HG03432 (cell line): ENCODE results near the gene GUCA1A.
A peak's percentile ranks its signal among the peaks of the same experiment; 100 is the strongest.

Source experiments
- ATAC-seq: cut with Tn5 transposase; IDR thresholded peaks from one replicate; pipeline ENCODE4 v1.9.1; 2021; ENCODE audit warnings: mild to moderate bottlenecking, moderate library complexity; ENCODE audit not compliant: unreplicated experiment

The GUCA1A gene

DNA sequence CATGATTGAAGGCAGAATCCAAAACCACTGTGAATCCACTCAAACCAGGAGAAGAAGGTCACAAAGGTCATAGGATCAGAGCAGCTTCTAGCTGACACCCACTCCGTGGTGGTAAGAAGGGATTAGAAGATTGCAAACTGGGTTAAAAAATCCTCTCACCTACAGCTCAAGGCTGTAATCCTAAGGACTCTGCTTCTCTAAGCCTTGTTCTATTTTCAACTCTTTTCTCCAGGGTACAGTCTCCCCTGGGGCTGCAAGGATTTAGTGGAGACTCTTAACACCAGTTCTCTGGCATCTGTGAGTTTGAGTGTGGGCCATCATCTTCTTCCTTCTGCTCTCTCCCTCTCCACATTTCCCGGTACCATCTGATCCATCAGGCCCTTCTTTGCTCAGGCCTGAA is at the start of gene GUCA1A:
TSS of gene GUCA1A (plus strand) at position 264 of the 400 bp plus-strand sequence. CDS start 250 bp downstream, outside the sequence.
- no peak for ATAC-seq

DNA sequence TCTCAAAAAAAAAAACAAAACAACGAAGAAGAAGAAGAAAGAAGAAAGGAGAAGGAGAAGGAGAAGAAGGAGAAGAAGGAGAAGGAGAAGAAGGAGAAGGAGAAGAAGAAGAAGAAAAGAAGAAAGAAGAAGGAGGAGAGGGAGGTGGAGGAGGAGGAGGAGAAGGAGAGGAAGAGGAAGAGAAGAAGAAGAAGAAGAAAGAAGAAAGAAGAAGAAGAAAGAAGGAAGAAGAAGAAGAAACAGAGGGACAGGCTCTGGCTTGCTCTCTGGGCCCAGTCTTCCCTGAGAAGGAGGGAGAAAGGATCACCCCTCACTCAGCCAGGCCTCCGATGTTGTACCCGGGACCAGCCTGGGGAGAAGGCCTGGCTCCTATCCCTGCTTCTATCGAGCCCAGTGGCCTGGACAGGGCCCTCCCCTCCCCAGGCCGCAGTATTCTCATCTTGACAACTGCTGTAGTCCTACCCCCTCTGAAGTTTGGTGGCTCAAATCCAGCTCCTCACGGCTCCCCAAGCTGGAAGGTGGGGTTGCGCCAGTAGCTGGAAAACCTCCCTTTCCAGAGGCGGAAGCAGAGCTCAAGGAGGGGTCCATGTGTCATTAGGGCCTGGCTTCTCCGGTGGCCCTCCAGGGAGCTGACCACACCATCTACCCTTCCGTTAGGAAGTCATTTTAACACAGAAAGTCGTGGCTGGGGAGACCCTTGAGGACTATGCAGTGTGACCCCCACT is 49.6 kb upstream of the GUCA1A start:
- no peak for ATAC-seq

GRCh38 chr6:42124223-42124836 is 48.8 kb upstream of the GUCA1A start:
- ATAC-seq = no peak

DNA sequence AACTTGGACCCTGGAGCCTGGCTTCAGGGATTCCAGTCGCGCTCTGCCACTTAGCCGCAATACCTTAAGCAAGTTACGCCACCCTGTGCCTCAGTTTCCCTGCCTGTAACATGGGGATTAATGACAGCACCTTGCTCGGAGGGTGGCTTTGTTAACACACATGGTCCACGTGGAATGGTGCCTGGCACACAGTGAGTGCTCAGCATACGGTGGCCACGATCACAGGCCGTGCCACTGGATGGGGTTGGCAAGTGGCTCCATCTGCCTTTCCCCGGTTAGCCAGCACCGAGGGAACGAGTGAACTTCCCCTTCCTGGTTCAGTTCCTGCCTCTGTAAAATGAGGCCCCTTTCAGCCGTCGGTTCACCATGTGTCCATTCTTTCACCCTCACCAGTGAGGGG is 47.9 kb upstream of the GUCA1A start:
- ATAC-seq = no peak

DNA sequence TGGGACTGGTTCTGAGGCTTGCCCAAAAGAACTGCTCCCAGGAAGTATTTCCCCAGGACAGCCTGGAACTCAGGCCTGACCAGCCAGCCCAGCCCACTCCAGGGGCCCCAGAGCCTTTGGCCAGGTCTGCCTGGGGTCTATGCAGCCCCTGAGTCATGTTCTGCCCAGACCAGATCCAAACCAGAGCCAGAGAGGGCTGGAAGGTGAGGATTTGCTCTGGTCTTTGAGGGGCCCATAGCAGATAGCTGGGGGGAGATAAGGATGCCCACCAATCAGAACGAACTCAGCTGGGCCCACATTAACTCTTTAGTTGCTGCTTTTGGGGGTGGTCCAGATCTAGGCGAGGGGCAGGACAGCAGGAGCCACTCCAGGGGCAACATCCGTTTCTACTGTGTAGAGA is 47.5 kb upstream of the GUCA1A start:
- no peak for ATAC-seq

- no peak for ATAC-seq
These were observed 44.5 kb upstream of the GUCA1A start for GRCh38 chr6:42128460-42129359.

GRCh38 chr6:42129360-42129676 is 43.8 kb upstream of the GUCA1A start:
- no peak for ATAC-seq

DNA sequence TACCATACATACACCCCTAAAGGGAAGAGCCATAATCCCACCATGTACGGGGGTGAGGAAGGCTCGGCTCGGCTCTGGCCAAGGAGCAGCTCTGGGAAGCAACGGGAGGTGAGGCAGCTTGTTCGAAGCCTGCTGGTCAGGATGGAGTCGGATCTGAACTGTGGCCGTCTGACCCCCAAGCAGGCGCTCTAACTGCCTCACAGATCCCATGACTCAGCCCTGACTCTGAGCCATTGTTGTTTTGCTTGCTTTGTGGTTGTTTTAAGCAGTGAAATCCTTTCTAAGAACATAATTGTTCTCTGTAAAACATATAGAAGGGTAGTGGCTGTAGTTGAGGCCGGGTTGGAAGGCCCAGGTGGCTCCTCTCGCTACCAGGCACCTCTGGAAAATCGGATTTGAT is 41.6 kb upstream of the GUCA1A start:
- no peak for ATAC-seq

DNA sequence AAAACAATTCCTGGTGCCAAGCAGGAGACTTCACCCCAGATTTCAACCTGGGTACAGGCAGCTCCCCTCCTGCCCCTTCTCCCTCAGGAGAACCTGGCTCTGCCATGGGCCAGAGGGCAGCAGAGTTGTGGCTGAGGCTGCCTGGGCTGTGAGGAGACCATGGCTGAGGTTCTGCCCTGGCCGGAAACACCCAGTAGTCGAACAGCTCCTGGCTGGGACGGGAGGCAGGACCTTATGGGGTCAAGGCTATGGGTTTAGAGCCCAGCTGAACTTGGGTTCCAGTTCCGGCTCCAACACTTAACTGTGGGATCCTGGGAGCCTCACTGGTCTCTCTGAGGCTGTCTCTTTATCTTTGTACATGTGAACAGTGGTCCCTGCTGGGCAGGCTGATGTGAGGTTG is 39.2 kb upstream of the GUCA1A start:
- no peak for ATAC-seq

DNA sequence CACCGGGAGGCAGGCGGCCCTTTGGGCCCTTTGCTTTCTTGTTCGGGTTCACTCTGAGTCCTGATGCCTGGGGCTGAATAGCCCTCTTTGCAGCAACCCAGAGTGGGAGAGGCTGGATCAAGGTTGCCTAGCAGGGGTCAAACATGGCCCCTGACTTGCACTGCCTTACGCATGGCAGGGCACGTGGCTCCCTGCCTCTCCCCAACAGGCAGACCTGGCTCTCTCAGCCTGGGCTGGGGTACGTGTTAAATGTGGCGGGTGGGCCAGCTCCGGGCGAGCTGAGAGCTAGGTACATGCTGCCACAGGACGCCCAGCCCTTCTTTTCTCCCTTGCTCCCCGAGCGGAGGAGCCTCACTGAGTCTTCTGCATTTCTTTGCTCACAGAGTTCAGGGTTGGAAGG is 38.0 kb upstream of the GUCA1A start:
- ATAC-seq = no peak

DNA sequence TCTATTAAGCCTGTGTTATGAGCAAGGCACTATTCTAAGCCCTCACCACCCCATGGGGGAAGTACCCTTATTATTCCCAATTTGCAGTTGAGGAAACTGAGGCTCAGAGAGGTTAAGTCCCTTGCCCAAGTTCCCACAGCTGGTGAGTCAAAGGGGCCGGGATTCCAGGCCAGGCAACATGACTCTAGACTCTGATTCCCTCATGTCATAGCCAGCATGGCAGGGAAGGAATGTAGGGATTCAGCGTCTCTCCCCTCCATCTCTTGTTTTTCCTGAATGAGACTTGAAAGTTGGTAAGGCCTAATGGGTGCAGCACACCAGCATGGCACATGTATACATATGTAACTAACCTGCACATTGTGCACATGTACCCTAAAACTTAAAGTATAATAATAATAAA is 37.4 kb upstream of the GUCA1A start:
- no peak for ATAC-seq

DNA sequence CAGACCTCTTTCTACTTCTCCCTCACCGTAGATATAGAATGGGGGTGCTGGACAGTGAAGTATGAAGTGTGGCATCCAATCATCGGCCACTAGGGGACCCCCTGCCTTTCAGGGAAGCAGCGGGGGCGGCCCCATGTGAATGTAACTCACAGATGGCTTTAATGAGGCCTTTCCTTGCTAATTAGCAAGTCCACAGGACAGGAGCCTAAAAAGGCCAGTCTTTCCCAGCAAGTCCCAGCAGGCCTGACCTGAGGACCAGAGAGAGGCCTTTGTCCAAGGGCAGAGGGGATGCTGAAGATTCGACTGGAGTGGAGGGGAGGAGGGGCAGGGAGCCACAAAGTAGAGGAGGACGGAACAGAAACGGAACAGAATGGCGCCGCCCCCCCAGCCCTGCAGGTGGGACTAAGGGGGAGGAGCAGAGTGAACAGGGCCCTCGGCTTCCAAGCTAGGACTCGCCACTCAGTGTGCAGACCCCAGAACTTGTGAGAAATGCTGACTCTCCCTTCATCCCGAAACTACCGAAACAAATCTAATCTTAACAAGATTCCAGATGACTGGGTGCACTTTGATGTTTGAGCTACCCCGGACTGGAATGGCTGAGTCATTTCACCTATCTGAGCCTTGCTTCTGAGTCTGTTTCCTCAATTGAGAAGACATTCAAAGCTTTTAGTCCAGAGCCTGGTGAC is 36.5 kb upstream of the GUCA1A start:
- ATAC-seq = peak; percentile 56

GRCh38 chr6:42137194-42137753 is 35.9 kb upstream of the GUCA1A start:
- no peak for ATAC-seq

DNA sequence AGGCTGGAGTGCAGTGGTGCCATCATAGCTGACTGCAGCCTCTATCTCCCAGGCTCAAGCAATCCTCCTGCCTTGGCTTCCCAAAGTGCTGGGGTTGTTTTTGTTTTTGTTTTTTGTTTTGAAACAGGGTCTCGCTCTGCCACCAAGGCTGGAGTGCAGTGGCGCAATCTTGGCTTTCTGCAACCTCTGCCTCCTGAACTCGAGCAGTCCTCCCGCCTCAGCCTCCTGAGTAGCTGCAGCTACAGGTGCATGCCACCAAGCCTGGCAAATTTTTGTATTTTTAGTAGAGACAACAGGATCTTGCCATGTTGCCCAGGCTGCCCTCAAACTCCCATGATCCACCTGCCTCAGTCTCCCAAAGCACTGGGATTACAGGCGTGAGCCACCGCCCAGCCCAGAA is 35.0 kb upstream of the GUCA1A start:
- no peak for ATAC-seq

- no peak for ATAC-seq
These were observed 34.2 kb upstream of the GUCA1A start for GRCh38 chr6:42138630-42139619.

DNA sequence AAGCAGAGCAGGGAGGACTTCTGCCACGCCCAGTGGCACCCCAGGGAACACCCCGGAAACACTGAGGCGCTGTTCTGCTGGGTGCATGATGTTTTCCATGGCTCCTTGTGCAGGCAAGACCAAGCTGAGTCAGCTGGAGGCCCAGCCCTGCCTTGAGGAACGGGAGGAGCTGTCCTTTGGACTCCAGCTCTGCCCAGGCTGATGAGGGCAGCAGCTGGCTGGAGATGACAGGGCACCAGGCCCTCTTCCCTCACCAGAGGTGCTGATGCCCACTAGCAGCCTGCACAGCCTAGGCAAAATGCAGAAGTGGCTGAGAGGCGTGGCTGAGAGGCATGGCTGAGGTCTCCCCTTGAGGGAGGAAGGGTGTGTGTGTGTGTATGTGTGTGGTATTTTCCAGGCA is 33.1 kb upstream of the GUCA1A start:
- ATAC-seq = no peak

DNA sequence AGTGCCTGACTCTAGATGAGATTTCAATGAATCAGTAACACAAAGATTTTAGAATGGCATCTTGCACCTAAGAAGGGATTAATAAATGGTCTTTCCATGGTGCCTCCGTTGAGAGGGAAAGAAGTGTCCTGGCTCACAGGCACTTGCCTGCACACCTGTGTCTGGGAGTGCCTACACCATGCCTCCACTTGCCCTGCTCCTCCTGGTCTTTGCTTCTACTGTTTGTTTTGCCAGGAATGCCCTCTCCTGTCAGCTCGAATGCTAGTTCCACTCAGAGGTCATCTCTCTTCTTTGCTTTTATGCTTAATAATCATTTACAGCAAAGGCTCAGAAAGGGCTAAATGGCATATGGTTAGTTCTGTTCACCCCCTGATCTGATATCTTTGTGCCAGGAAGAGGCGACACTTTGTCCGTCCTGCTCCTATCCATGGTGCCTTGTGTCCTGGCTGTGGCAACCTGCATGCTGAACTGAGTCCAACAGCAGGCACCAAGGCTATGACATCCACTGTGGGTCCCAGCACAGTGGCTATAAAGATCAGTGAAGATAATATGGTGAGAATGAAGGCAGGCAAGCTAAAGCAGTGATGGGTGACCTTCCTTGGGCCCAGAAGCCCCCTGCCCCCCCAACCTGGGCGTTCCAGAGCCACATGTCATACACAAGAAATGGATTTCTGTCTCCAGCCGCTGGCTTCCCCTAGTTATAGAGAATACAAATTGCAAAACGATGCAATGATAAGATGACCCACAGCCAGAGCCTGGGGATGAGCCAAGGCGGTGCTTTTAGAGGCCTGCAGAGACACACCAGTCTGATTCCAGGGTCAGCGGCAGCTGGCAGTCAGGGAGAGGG is 32.2 kb upstream of the GUCA1A start:
- no peak for ATAC-seq

DNA sequence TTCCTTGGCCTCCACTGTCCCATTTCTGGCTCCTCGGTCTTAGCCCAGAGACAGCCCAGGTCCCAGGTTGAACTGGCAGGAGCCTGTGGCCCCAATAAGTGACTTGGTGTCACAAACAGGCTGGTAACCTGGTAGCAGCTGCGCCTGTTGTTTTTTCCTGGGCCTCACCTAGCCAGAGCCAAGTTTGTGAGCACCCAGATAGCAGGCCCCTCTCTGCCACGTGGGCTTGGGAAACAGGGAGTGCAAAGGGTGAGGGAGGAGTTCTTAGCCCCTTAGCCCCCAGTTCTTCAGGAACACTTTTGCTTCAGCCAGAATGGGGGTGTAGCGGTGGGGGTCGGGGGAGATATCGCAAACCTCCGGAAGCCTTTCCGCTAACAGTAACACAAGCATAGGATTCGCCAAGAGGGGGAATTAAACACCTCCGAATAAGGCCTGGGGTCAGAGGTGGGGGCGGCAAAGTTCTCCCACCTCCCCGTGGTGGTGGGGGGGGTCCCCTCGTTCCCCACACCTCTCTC is 31.5 kb upstream of the GUCA1A start:
- no peak for ATAC-seq
